GM12878 (cell line): ENCODE data around the gene CALY.

ENCODE experiments used
- FOXK2 ChIP-seq: fragments of 450-650 bp; IDR thresholded peaks from 2 replicates; pipeline ENCODE4 v1.6.1; 2017; ENCODE audit warnings: mild to moderate bottlenecking, moderate library complexity
- JUND ChIP-seq: IDR thresholded peaks from 2 replicates; pipeline ENCODE4 v1.6.1; 2012; ENCODE audit warnings: low read depth, mild to moderate bottlenecking, low read length, improper control_type of control experiment, moderate library complexity
- NRF1 ChIP-seq: conservative IDR thresholded peaks from 2 replicates; pipeline ENCODE4 v1.6.1; 2011; ENCODE audit warnings: mild to moderate bottlenecking, low read depth, low read length, improper control_type of control experiment
- POLR2AphosphoS5 ChIP-seq: IDR thresholded peaks from 2 replicates; pipeline ENCODE4 v1.6.1; 2011; ENCODE audit warnings: mild to moderate bottlenecking, low read length, inconsistent platforms
- SRF ChIP-seq, 2 experiments: IDR thresholded peaks; 2 replicates each; pipeline ENCODE4 v1.6.1; 2011; ENCODE audit warnings: low read depth in 2 of 2, low read length in 2 of 2, mild to moderate bottlenecking in 1 of 2, moderate library complexity in 1 of 2
- TF ChIP-seq, protein P1 (sequence below), 3 experiments: IDR thresholded peaks in 2 of 3; conservative IDR thresholded peaks in 1 of 3; 2 replicates each; pipeline ENCODE4 v1.5.1; 2011; ENCODE audit warnings: low read depth in 3 of 3, low read length in 3 of 3, mild to moderate bottlenecking in 3 of 3, control low read depth in 2 of 3, moderate library complexity in 2 of 3, inconsistent platforms in 1 of 3, mixed read lengths in 1 of 3; ENCODE audit not compliant: control insufficient read depth in 2 of 3, insufficient read depth in 1 of 3; ENCODE audit errors: extremely low read depth in 1 of 3
- TF ChIP-seq, protein P2 (sequence below): IDR thresholded peaks from 2 replicates; pipeline ENCODE4 v1.6.1; 2012; ENCODE audit warnings: low read depth, low read length, improper control_type of control experiment
- TF ChIP-seq, protein P3 (sequence below): IDR thresholded peaks from 2 replicates; pipeline ENCODE4 v1.6.1; 2011; ENCODE audit warnings: low read depth, low read length, improper control_type of control experiment, borderline replicate concordance
- TF ChIP-seq, protein P4 (sequence below): fragments of 450-650 bp; formaldehyde crosslinking; IDR thresholded peaks from 2 replicates; pipeline ENCODE4 v1.4.0; 2022; ENCODE audit warnings: mild to moderate bottlenecking, moderate library complexity

GRCh38 chr10:133384071-133384470 is 47.4 kb upstream of the CALY start:
- TF ChIP-seq SRF (IDR thresholded peaks at IDR 0.05; ENCODE audit: low read depth in 2 of 2, low read length in 2 of 2) (no peak), NRF1 (no peak), FOXK2 (no peak), POLR2AphosphoS5 (no peak), JUND (no peak)
- TF ChIP-seq, protein P1, sequence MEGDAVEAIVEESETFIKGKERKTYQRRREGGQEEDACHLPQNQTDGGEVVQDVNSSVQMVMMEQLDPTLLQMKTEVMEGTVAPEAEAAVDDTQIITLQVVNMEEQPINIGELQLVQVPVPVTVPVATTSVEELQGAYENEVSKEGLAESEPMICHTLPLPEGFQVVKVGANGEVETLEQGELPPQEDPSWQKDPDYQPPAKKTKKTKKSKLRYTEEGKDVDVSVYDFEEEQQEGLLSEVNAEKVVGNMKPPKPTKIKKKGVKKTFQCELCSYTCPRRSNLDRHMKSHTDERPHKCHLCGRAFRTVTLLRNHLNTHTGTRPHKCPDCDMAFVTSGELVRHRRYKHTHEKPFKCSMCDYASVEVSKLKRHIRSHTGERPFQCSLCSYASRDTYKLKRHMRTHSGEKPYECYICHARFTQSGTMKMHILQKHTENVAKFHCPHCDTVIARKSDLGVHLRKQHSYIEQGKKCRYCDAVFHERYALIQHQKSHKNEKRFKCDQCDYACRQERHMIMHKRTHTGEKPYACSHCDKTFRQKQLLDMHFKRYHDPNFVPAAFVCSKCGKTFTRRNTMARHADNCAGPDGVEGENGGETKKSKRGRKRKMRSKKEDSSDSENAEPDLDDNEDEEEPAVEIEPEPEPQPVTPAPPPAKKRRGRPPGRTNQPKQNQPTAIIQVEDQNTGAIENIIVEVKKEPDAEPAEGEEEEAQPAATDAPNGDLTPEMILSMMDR (IDR thresholded peaks at IDR 0.05 in 2 of 3, conservative IDR thresholded peaks at IDR 0.05 in 1 of 3; ENCODE audit: control insufficient read depth in 2 of 3, extremely low read depth in 1 of 3, insufficient read depth in 1 of 3, low read depth in 3 of 3, low read length in 3 of 3), result no peak
- TF ChIP-seq, protein P2, sequence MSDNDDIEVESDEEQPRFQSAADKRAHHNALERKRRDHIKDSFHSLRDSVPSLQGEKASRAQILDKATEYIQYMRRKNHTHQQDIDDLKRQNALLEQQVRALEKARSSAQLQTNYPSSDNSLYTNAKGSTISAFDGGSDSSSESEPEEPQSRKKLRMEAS, result no peak
- TF ChIP-seq, protein P3, sequence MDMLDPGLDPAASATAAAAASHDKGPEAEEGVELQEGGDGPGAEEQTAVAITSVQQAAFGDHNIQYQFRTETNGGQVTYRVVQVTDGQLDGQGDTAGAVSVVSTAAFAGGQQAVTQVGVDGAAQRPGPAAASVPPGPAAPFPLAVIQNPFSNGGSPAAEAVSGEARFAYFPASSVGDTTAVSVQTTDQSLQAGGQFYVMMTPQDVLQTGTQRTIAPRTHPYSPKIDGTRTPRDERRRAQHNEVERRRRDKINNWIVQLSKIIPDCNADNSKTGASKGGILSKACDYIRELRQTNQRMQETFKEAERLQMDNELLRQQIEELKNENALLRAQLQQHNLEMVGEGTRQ, result no peak
- TF ChIP-seq, protein P4, sequence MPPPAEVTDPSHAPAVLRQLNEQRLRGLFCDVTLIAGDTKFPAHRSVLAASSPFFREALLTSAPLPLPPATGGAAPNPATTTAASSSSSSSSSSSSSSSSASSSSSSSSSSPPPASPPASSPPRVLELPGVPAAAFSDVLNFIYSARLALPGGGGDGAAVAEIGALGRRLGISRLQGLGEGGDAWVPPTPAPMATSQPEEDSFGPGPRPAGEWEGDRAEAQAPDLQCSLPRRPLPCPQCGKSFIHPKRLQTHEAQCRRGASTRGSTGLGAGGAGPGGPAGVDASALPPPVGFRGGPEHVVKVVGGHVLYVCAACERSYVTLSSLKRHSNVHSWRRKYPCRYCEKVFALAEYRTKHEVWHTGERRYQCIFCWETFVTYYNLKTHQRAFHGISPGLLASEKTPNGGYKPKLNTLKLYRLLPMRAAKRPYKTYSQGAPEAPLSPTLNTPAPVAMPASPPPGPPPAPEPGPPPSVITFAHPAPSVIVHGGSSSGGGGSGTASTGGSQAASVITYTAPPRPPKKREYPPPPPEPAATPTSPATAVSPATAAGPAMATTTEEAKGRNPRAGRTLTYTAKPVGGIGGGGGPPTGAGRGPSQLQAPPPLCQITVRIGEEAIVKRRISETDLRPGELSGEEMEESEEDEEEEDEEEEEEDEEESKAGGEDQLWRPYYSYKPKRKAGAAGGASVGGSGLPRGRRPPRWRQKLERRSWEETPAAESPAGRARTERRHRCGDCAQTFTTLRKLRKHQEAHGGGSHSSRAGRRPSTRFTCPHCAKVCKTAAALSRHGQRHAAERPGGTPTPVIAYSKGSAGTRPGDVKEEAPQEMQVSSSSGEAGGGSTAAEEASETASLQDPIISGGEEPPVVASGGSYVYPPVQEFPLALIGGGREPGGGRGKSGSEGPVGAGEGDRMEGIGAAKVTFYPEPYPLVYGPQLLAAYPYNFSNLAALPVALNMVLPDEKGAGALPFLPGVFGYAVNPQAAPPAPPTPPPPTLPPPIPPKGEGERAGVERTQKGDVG (CRISPR knock-in tag), result no peak
